Spleen (tissue), 11 donors: ENCODE results near the gene ELP1. TPM values are rescaled to one million over a fixed set of nuclear protein-coding genes. Genes with fewer than 3 reads are reported as not detected.
"Not testable (repeated sequence)": the region's sequence is repeated elsewhere in the genome, so short reads cannot be mapped to it uniquely, and the experiment has no call there.

ENCODE experiments used
- DNase-seq: peaks from one replicate; pipeline ENCODE4 v3.0.0-alpha.2; 2020
- H3K27ac ChIP-seq, 8 donors: fragments of 200-600 bp; sonication (generic) in 7 of 8; 1 replicate in 4 of 8; 2 replicates in 4 of 8; pipeline versions ENCODE4 v1.5.0 to v1.8.0; 2016 to 2021; ENCODE audit warnings: inconsistent platforms in 4 of 8, mild to moderate bottlenecking in 4 of 8, moderate library complexity in 1 of 8
- H3K27me3 ChIP-seq, 7 donors: fragments of 200-600 bp; sonication (generic) in 6 of 7; replicated peaks in 1 of 7; 1 replicate in 4 of 7; 2 replicates in 3 of 7; pipeline versions ENCODE4 v1.5.0 to v1.8.0; 2016 to 2021; ENCODE audit warnings: inconsistent platforms in 3 of 7, mild to moderate bottlenecking in 1 of 7
- H3K36me3 ChIP-seq, 6 donors: fragments of 200-600 bp; sonication (generic) in 5 of 6; 1 replicate in 4 of 6; 2 replicates in 2 of 6; pipeline versions ENCODE4 v1.5.0 to v1.8.0; 2016 to 2021; ENCODE audit warnings: inconsistent platforms in 2 of 6
- H3K4me1 ChIP-seq, 6 donors: fragments of 200-600 bp; sonication (generic) in 5 of 6; 1 replicate in 3 of 6; 2 replicates in 3 of 6; pipeline versions ENCODE4 v1.5.0 to v1.8.0; 2016 to 2021; ENCODE audit warnings: inconsistent platforms in 3 of 6
- H3K4me3 ChIP-seq, 8 donors: fragments of 200-600 bp; sonication (generic) in 7 of 8; 1 replicate in 4 of 8; 2 replicates in 4 of 8; pipeline versions ENCODE4 v1.5.0 to v1.8.0; 2016 to 2021; ENCODE audit warnings: inconsistent platforms in 4 of 8, mild to moderate bottlenecking in 4 of 8, moderate library complexity in 2 of 8
- H3K9me3 ChIP-seq, 8 donors: fragments of 200-600 bp; sonication (generic) in 7 of 8; 1 replicate in 4 of 8; 2 replicates in 4 of 8; pipeline versions ENCODE4 v1.5.0 to v1.8.0; 2016 to 2021; ENCODE audit warnings: inconsistent platforms in 4 of 8
- CTCF ChIP-seq, 11 experiments: fragments of 200-600 bp in 7 of 11; fragments of 450-650 bp in 4 of 11; sonication (generic) in 4 of 11; IDR thresholded peaks in 8 of 11; conservative IDR thresholded peaks in 3 of 11; 1 replicate in 7 of 11; 2 replicates in 4 of 11; pipeline versions ENCODE4 v1.4.0 to v1.8.0; 2016 to 2021; ENCODE audit warnings: antibody characterized with exemption in 11 of 11, inconsistent platforms in 4 of 11, mild to moderate bottlenecking in 1 of 11
- POLR2A ChIP-seq, 3 donors: fragments of 450-650 bp; IDR thresholded peaks; one replicate each; pipeline ENCODE4 v1.5.1; 2017; ENCODE audit warnings: antibody characterized with exemption in 3 of 3, mild to moderate bottlenecking in 1 of 3
- POLR2AphosphoS5 ChIP-seq, 3 donors: sonication (generic); formaldehyde crosslinking; IDR thresholded peaks; one replicate each; pipeline ENCODE4 v1.5.1; 2017; ENCODE audit warnings: antibody characterized with exemption in 3 of 3
- WGBS, 5 donors: extraction: QIAGEN DNeasy Blood & Tissue Kit in 3 of 5; methylation state at CpG; one replicate each; pipeline versions ENCODE4 v1.1.5 to v1.1.7; 2013 to 2018; 5-methylcytosine and 5-hydroxymethylcytosine counted together
- intact Hi-C: fragments of 100-400 bp; cut with DNase I; formaldehyde crosslinking; loops from one replicate; pipeline ENCODE4 v1.15.0; 2023; ENCODE audit warnings: low total_unique reads
- polyA plus RNA-seq, 3 donors: library from polyadenylated mRNA; stranded (reverse); fragments of 200-250 nt; gene quantifications; one replicate each; pipeline ENCODE4 v1.2.1, GENCODE V29; 2013
- total RNA-seq, 7 donors: library from RNA; depleted of rRNA in 3 of 7; stranded (reverse); fragments of >200 nt in 3 of 7; fragmentation: NEBNext Ultra II Directional in 4 of 7; extraction: Animal tissue kit (Norgen Biotek cat#: 25700) in 4 of 7; gene quantifications; one replicate each; pipeline versions ENCODE4 v1.1.0 to v1.2.1, GENCODE V29; 2016 to 2021
- donor health status: healthy with polysubstance abuse.
- donor health status: DM: no; HTN: no; CAD: no; lungs with moderate emphysema.
- donor health status: DM: no; HTN: no; CAD: no.
- donor health status: Bipolar disorder and iron deficiency.
- donor health status: healthy.
- donor health status: DM: no; HTN: no; CAD: no.
- donor health status: DM: yes; HTN: yes; CAD: no.

The ELP1 gene
- total and polyA plus RNA-seq, 10 donors: 9.9 to 30.5 (median 17.6) TPM

DNA sequence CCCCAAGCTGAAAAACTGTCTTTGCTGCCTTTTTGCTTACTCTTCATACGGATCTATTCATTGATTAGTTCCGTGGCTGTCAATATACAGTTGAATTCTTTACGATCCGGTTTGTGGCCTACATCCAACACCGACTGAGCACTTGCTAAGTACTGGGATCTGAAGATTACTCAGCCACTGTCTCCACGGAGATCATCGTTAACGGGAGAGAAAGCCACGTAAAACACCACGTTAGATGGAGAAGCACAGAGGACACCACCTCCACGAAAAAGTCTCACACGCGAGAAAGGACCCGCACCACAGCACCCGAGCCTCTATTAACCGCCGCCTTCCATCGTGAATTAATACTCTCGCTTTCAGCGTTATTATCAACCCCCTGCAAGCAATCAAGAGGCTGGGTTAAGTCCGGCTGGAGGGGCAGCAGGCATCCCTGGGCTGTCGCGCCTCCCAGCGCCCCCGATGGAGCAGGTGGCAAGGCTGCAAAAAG, 650 bp downstream of the ELP1 start:
- peaks cover 8 to 46% (median 34%) of the 10 kb centered on the region in 6 donors for H3K4me1 ChIP-seq
- peak overlapping the region; percentile 79 to 93 (median 92) for H3K27ac ChIP-seq
- H3K36me3 ChIP-seq: peaks cover 0 to 48% (median 14%) of the 10 kb centered on the region in 6 donors
- H3K9me3 ChIP-seq: no peaks in the 10 kb centered on the region
- 1 to 3% (median 1%) methylated on average over 21 to 25 of the region's 25 CpGs for WGBS, 5 donors
- TF ChIP-seq POLR2AphosphoS5 (IDR thresholded peaks at IDR 0.05): no peak
- TF ChIP-seq POLR2A (IDR thresholded peaks at IDR 0.05): no peak
- no peak for TF ChIP-seq CTCF (IDR thresholded peaks at IDR 0.05 in 8 of 11, conservative IDR thresholded peaks at IDR 0.05 in 3 of 11)
- DNase-seq: no peak
- peak overlapping the region; percentile 63 to 99 (median 86) for H3K4me3 ChIP-seq
- no peaks in the 10 kb centered on the region for H3K27me3 ChIP-seq
- intact Hi-C loops: loop anchor here (10.0 kb wide), 1 partner anchor 82 kb away; the partner anchor contains the start of gene CTNNAL1

DNA sequence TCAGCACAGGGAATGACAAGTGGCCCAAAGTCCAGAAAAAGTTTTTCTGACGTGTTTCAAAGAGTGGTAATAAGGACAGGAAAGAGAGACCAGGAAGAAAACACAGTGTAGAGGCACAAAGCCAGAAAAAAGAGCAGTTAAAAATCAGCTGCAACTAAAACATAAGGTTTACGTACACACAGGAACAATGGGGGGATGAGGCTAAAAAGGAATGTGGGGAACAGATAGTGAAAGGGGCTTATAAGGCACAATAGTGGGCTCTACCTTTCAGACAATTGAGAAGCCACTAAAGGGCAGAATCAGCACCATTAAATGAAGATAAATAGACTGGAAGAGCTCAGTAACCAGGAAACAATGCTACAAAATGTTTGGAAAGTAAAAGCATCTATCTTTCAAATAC, 5.5 kb downstream of the ELP1 start:
- no peak overlapping the region for H3K27ac ChIP-seq
- DNase-seq: no peak
- no peaks in the 10 kb centered on the region for H3K9me3 ChIP-seq
- 69 to 94% (median 91%) methylated on average over 2 of the region's 2 CpGs for WGBS, 5 donors
- H3K4me1 ChIP-seq: peaks cover 8 to 26% (median 20%) of the 10 kb centered on the region in 6 donors
- no peak overlapping the region for H3K4me3 ChIP-seq
- peaks cover 3 to 77% (median 59%) of the 10 kb centered on the region in 6 donors for H3K36me3 ChIP-seq
- H3K27me3 ChIP-seq: no peaks in the 10 kb centered on the region
- TF ChIP-seq POLR2AphosphoS5 (IDR thresholded peaks at IDR 0.05): no peak
- TF ChIP-seq CTCF (IDR thresholded peaks at IDR 0.05 in 8 of 11, conservative IDR thresholded peaks at IDR 0.05 in 3 of 11): no peak
- no peak for TF ChIP-seq POLR2A (IDR thresholded peaks at IDR 0.05)
- intact Hi-C loops: no loop called here

GRCh38 chr9:108924466-108924865, 9.5 kb downstream of the ELP1 start:
- Histone ChIP-seq H3K27ac (no peak overlapping the region), H3K4me1 (no peaks in the 10 kb centered on the region), H3K27me3 (no peaks in the 10 kb centered on the region), H3K9me3 (no peaks in the 10 kb centered on the region), H3K4me3 (no peak overlapping the region), H3K36me3 (peaks cover 3 to 100% (median 79%) of the 10 kb centered on the region in 6 donors)
- TF ChIP-seq CTCF (IDR thresholded peaks at IDR 0.05 in 8 of 11, conservative IDR thresholded peaks at IDR 0.05 in 3 of 11): no peak
- no peak for TF ChIP-seq POLR2AphosphoS5 (IDR thresholded peaks at IDR 0.05)
- TF ChIP-seq POLR2A (IDR thresholded peaks at IDR 0.05): no peak
- intact Hi-C loops: no loop called here
- DNase-seq: no peak

DNA sequence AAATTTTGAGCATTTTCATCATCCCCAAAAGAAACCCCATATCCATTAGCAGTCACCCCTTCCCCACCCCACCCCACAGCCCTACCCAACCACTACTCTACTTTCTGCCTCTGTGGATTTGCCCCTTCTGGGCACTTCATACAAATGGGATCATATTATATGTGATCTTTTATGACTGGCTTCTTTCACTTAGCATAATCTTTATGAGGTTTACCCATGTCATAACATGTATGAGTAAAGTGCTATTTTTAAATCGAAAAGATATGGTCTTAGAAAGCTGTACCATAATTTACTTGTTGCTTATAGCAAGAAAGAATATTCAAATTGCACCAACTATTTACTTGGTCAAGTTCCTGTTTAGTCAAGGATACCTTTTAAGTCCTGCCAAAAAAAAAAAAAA, 12.7 kb downstream of the ELP1 start:
- Histone ChIP-seq H3K36me3 (peaks cover 3 to 100% (median 78%) of the 10 kb centered on the region in 6 donors), H3K4me1 (no peaks in the 10 kb centered on the region), H3K27me3 (no peaks in the 10 kb centered on the region), H3K9me3 (no peaks in the 10 kb centered on the region), H3K27ac (no peak overlapping the region), H3K4me3 (no peak overlapping the region)
- no peak for DNase-seq
- intact Hi-C loops: no loop called here
- TF ChIP-seq CTCF (IDR thresholded peaks at IDR 0.05 in 8 of 11, conservative IDR thresholded peaks at IDR 0.05 in 3 of 11): no peak
- TF ChIP-seq POLR2A (IDR thresholded peaks at IDR 0.05): no peak
- TF ChIP-seq POLR2AphosphoS5 (IDR thresholded peaks at IDR 0.05): no peak
- WGBS, 5 donors: 83 to 95% (median 90%) methylated on average over 1 of the region's 1 CpG

GRCh38 chr9:108920401-108920800, 13.5 kb downstream of the ELP1 start:
- WGBS, 5 donors: 91 to 100% (median 94%) methylated on average over 1 of the region's 1 CpG
- intact Hi-C loops, DNase-seq, H3K9me3 ChIP-seq, H3K27me3 ChIP-seq, H3K4me1 ChIP-seq, H3K4me3 ChIP-seq, H3K27ac ChIP-seq: not testable (repeated sequence)
- peaks cover 3 to 100% (median 78%) of the 10 kb centered on the region in 6 donors for H3K36me3 ChIP-seq
